Caco-2 (cell line): Measurements from ENCODE around the gene PPM1F. TPM values are rescaled to one million over a fixed set of nuclear protein-coding genes. Genes with fewer than 3 reads are reported as not detected.

ENCODE experiments used
- BruUV-seq: library from RNA; stranded (reverse); fragments of 400-500 nt; replicated peaks from 2 replicates; lab custom pipeline; 2021; lab: Mats Ljungman, UMichigan
- CTCF ChIA-PET: fragments of 300-600 bp; sonication (Branson Sonifier 250); formaldehyde crosslinking; loops from one replicate; lab custom pipeline; 2022; ENCODE audit warnings: antibody characterized with exemption; lab: Charles Lee
- POLR2A ChIA-PET: fragments of 300-600 bp; sonication (Branson Sonifier 250); formaldehyde crosslinking; loops from one replicate; lab custom pipeline; 2022; ENCODE audit warnings: antibody characterized with exemption; lab: Charles Lee
- DNase-seq, 2 experiments: peaks; one replicate each; pipeline versions ENCODE4 v3.0.0 to v3.0.0-alpha.2; 2020 to 2022
- H3K27me3 ChIP-seq: replicated peaks from 2 replicates; pipeline ENCODE4 v1.6.0; 2011; ENCODE audit warnings: low read length; ENCODE audit not compliant: control insufficient read depth, insufficient read depth
- H3K36me3 ChIP-seq: 2 replicates; pipeline ENCODE4 v1.5.1; 2011; ENCODE audit warnings: low read length; ENCODE audit not compliant: control insufficient read depth, insufficient read depth
- H3K4me1 ChIP-seq: fragments of 250-450 bp; sonication (Bioruptor Pico); 2 replicates; pipeline ENCODE4 v1.5.1; 2020; ENCODE audit warnings: mild to moderate bottlenecking
- H3K4me3 ChIP-seq: 2 replicates; pipeline ENCODE4 v1.5.1; 2011; ENCODE audit warnings: low read depth, mild to moderate bottlenecking, control low read depth, low read length
- H3K9me3 ChIP-seq: fragments of 250-450 bp; sonication (Bioruptor Pico); 2 replicates; pipeline ENCODE4 v1.5.1; 2020; ENCODE audit warnings: mild to moderate bottlenecking, moderate library complexity
- H3K27ac Mint-ChIP-seq: one replicate; pipeline ENCODE4 v1.8.0; 2022; ENCODE audit warnings: mixed read lengths; ENCODE audit not compliant: unreplicated experiment
- H3K27me3 Mint-ChIP-seq: one replicate; pipeline ENCODE4 v1.8.0; 2022; ENCODE audit warnings: mixed read lengths; ENCODE audit not compliant: insufficient read depth, unreplicated experiment
- H3K36me3 Mint-ChIP-seq: one replicate; pipeline ENCODE4 v1.8.0; 2022; ENCODE audit warnings: mild to moderate bottlenecking, mixed read lengths; ENCODE audit not compliant: insufficient read depth, unreplicated experiment
- H3K4me1 Mint-ChIP-seq: one replicate; pipeline ENCODE4 v1.8.0; 2022; ENCODE audit warnings: low read depth, mixed read lengths; ENCODE audit not compliant: unreplicated experiment
- H3K4me3 Mint-ChIP-seq: one replicate; pipeline ENCODE4 v1.8.0; 2022; ENCODE audit warnings: mild to moderate bottlenecking, moderate library complexity, mixed read lengths; ENCODE audit not compliant: unreplicated experiment
- H3K9me3 Mint-ChIP-seq: one replicate; pipeline ENCODE4 v1.8.0; 2022; ENCODE audit warnings: mixed read lengths; ENCODE audit not compliant: unreplicated experiment
- intact Hi-C: fragments of 100-400 bp; cut with micrococcal nuclease; formaldehyde crosslinking; loops from one replicate; pipeline ENCODE4 v1.10.0; 2022; ENCODE audit not compliant: unreplicated experiment
- total RNA-seq: library from RNA; stranded (reverse); gene quantifications from 2 replicates; pipeline ENCODE4 v1.2.3, GENCODE V29; 2022
- TF ChIP-seq, protein P1 (sequence below), 2 experiments: fragments of 200-600 bp in 1 of 2; IDR thresholded peaks; 1 replicate in 1 of 2; 2 replicates in 1 of 2; pipeline versions ENCODE4 v1.5.1 to v1.8.0; 2011 to 2022; ENCODE audit warnings: antibody characterized with exemption in 1 of 2, control low read depth in 1 of 2, inconsistent platforms in 1 of 2, low read depth in 1 of 2, low read length in 1 of 2, mild to moderate bottlenecking in 1 of 2, moderate library complexity in 1 of 2; ENCODE audit not compliant: insufficient read depth in 1 of 2, severe bottlenecking in 1 of 2, unreplicated experiment in 1 of 2

Gene PPM1F
- total RNA-seq, 1 experiment from 2014 or later: 25.8 TPM

DNA sequence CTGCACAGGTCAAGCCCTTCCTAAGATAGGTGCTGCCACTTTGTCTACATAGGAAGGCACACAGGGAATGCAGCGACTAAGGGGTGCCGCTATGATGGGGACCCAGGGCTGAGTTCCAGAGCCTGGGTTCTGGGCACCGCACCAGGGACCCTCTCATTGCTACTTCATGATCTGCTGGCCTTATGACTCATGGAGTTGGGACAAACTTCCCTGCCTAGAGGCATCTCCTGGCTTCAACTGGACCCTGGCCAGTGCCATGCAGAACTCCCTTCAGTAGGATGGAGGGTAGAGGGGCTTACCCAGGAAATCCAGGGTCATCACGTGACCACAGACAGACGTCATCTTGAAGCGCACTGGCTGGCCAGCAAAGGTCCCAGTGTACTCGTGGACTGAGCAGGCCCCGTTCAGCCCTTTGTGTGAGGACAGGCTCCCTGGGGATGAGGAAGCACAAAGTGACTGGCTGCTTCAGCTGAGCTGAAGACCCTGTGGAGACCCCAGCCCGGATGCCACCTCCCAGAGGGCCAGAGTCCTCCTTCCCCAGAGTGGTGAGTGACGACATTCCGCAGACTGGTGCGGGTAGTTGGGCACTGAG is 21.5 kb upstream of the PPM1F start:
- Mint-ChIP-seq H3K27ac (no peak overlapping the region), H3K4me3 (no peak overlapping the region), H3K9me3 (no peaks in the 10 kb centered on the region), H3K27me3 (no peaks in the 10 kb centered on the region), H3K36me3 (peaks cover 40% of the 10 kb centered on the region), H3K4me1 (no peaks in the 10 kb centered on the region)
- Histone ChIP-seq H3K36me3 (peaks cover 5% of the 10 kb centered on the region), H3K4me3 (no peak overlapping the region), H3K4me1 (no peaks in the 10 kb centered on the region), H3K9me3 (no peaks in the 10 kb centered on the region), H3K27me3 (no peaks in the 10 kb centered on the region)
- TF ChIP-seq, protein P1, sequence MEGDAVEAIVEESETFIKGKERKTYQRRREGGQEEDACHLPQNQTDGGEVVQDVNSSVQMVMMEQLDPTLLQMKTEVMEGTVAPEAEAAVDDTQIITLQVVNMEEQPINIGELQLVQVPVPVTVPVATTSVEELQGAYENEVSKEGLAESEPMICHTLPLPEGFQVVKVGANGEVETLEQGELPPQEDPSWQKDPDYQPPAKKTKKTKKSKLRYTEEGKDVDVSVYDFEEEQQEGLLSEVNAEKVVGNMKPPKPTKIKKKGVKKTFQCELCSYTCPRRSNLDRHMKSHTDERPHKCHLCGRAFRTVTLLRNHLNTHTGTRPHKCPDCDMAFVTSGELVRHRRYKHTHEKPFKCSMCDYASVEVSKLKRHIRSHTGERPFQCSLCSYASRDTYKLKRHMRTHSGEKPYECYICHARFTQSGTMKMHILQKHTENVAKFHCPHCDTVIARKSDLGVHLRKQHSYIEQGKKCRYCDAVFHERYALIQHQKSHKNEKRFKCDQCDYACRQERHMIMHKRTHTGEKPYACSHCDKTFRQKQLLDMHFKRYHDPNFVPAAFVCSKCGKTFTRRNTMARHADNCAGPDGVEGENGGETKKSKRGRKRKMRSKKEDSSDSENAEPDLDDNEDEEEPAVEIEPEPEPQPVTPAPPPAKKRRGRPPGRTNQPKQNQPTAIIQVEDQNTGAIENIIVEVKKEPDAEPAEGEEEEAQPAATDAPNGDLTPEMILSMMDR (IDR thresholded peaks at IDR 0.05; ENCODE audit: insufficient read depth in 1 of 2, low read depth in 1 of 2, low read length in 1 of 2, severe bottlenecking in 1 of 2, unreplicated experiment in 1 of 2): no peak
- POLR2A ChIA-PET: no interaction called here
- BruUV-seq: no TSS peak
- intact Hi-C loops: no loop called here
- CTCF ChIA-PET: no interaction called here
- DNase-seq: no peak

- no peaks in the 10 kb centered on the region for H3K27me3 Mint-ChIP-seq
- no peak for DNase-seq
- Histone ChIP-seq H3K36me3 (peaks cover 5% of the 10 kb centered on the region), H3K4me1 (no peaks in the 10 kb centered on the region), H3K4me3 (no peak overlapping the region), H3K27me3 (no peaks in the 10 kb centered on the region), H3K9me3 (no peaks in the 10 kb centered on the region)
- no peak overlapping the region for H3K27ac Mint-ChIP-seq
- H3K9me3 Mint-ChIP-seq: no peaks in the 10 kb centered on the region
- H3K4me1 Mint-ChIP-seq: no peaks in the 10 kb centered on the region
- TF ChIP-seq, protein P1 (IDR thresholded peaks at IDR 0.05; ENCODE audit: insufficient read depth in 1 of 2, low read depth in 1 of 2, low read length in 1 of 2, severe bottlenecking in 1 of 2, unreplicated experiment in 1 of 2): no peak
- H3K36me3 Mint-ChIP-seq: peaks cover 50% of the 10 kb centered on the region
- ChIA-PET POLR2A (no interaction called here), CTCF (interaction anchor here (0.6 to 2.2 kb wide), 6 partner anchors 8 to 88 kb away, joined by 3 to 11 read pairs (median 3); partner anchors contain the start of gene TOP3B)
- intact Hi-C loops: no loop called here
- H3K4me3 Mint-ChIP-seq: no peak overlapping the region
- no TSS peak for BruUV-seq
Observed at GRCh38 chr22:21972806-21973205, 20.2 kb upstream of the PPM1F start.

DNA sequence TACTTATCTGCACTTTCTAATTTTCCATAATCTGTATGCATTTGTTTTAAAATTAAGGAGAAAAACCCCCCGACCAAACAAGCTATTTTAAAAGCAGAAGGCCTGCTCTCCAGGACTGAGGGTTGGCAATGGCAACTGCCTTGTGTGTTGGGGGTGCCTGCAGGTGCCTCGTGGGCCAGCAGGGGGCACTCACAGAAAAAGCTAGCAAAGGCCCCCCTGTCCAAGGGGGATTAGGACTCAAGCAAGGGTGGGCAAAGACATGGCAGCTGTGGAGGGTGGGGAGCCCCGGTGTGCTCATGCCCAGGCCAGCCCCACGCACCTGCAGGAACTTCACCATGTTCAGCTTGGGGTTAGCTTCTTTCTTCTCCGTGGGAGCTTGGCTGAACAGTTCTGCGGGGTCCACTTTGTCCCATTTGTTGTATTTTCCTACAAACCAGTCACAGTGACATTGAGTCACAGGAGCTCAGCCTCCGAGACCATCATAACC is 19.7 kb upstream of the PPM1F start:
- no peaks in the 10 kb centered on the region for H3K9me3 ChIP-seq
- Mint-ChIP-seq H3K4me1 (no peaks in the 10 kb centered on the region), H3K9me3 (no peaks in the 10 kb centered on the region), H3K27me3 (no peaks in the 10 kb centered on the region), H3K4me3 (no peak overlapping the region), H3K36me3 (peaks cover 51% of the 10 kb centered on the region), H3K27ac (no peak overlapping the region)
- no peak overlapping the region for H3K4me3 ChIP-seq
- POLR2A ChIA-PET: interaction anchor here (0.6 kb wide), 1 partner anchor 10 kb away, joined by 4 read pairs; the partner anchor contains the start of gene TOP3B
- CTCF ChIA-PET: interaction anchor here (0.6 to 2.2 kb wide), 6 partner anchors 9 to 89 kb away, joined by 3 to 11 read pairs (median 3); partner anchors contain the start of gene TOP3B
- DNase-seq: peak in 1 of 2 experiments; percentile 57
- no TSS peak for BruUV-seq
- no peaks in the 10 kb centered on the region for H3K4me1 ChIP-seq
- peaks cover 5% of the 10 kb centered on the region for H3K36me3 ChIP-seq
- no peaks in the 10 kb centered on the region for H3K27me3 ChIP-seq
- TF ChIP-seq, protein P1 (IDR thresholded peaks at IDR 0.05; ENCODE audit: insufficient read depth in 1 of 2, low read depth in 1 of 2, low read length in 1 of 2, severe bottlenecking in 1 of 2, unreplicated experiment in 1 of 2): peak; percentile 82 to 90
- intact Hi-C loops: no loop called here
